Psoas muscle (tissue), 8 donors: ENCODE data around the gene LRP5. TPM values are rescaled to one million over a fixed set of nuclear protein-coding genes. Genes with fewer than 3 reads are reported as not detected.

Experiments
- ATAC-seq, 4 donors: fragments of 200-7000 bp; cut with Tn5 transposase; one replicate each; pipeline ENCODE4 v1.9.1; 2020; ENCODE audit warnings: moderate library complexity in 3 of 4, mild to moderate bottlenecking in 2 of 4
- DNase-seq, 2 donors: peaks; one replicate each; pipeline ENCODE4 v3.0.0-alpha.2; 2020
- H3K27ac ChIP-seq: fragments of 200-600 bp; one replicate; pipeline ENCODE4 v1.8.0; 2022
- H3K27me3 ChIP-seq, 3 donors: fragments of 200-600 bp in 1 of 3; one replicate each; pipeline versions ENCODE4 v1.6.1 to v1.8.0; 2013 to 2022; ENCODE audit warnings: low read length in 2 of 3, mild to moderate bottlenecking in 2 of 3, moderate library complexity in 1 of 3; ENCODE audit not compliant: insufficient read depth in 3 of 3
- H3K36me3 ChIP-seq, 2 donors: fragments of 200-600 bp in 1 of 2; one replicate each; pipeline versions ENCODE4 v1.6.1 to v1.8.0; 2013 to 2022; ENCODE audit warnings: low read depth in 1 of 2, mild to moderate bottlenecking in 1 of 2, moderate library complexity in 1 of 2; ENCODE audit not compliant: insufficient read depth in 1 of 2
- H3K4me1 ChIP-seq: fragments of 200-600 bp; one replicate; pipeline ENCODE4 v1.8.0; 2022
- H3K4me3 ChIP-seq: fragments of 200-600 bp; one replicate; pipeline ENCODE4 v1.8.0; 2022; ENCODE audit warnings: mild to moderate bottlenecking
- H3K9me3 ChIP-seq: fragments of 200-600 bp; one replicate; pipeline ENCODE4 v1.8.0; 2022
- CTCF ChIP-seq: fragments of 200-600 bp; IDR thresholded peaks from one replicate; pipeline ENCODE4 v1.8.0; 2022; ENCODE audit warnings: antibody characterized with exemption
- WGBS, 3 donors: extraction: QIAGEN DNeasy Blood & Tissue Kit; methylation state at CpG; one replicate each; pipeline versions ENCODE4 v1.1.6 to v1.1.7; 2013; 5-methylcytosine and 5-hydroxymethylcytosine counted together
- intact Hi-C, 2 donors: fragments of 100-400 bp; cut with DNase I; formaldehyde crosslinking; loops; one replicate each; pipeline versions ENCODE4 v1.11.0 to v1.14.2; 2022
- polyA plus RNA-seq, 3 donors: library from polyadenylated mRNA; stranded (reverse); fragments of 200-250 nt; gene quantifications; one replicate each; pipeline ENCODE4 v1.2.3, GENCODE V29; 2013
- total RNA-seq, 4 donors: library from RNA; stranded (reverse); fragmentation: NEBNext Ultra II Directional in 2 of 4; extraction: Animal tissue kit (Norgen Biotek cat#: 25700) in 2 of 4; gene quantifications; one replicate each; pipeline versions ENCODE4 v1.2.1 to v1.2.4, GENCODE V29; 2021 to 2023
- donor health status: healthy with polysubstance abuse.
- donor health status: DM: no; HTN: no; CAD: no; lungs with moderate emphysema.
- donor health status: Bipolar disorder and iron deficiency.
- donor health status: healthy.
- donor health status: DM: yes; HTN: yes; CAD: no.
- donor health status: DM: no; HTN: no; CAD: no.
- donor health status: DM: no; HTN: no; CAD: no.
- donor health status: DM: yes; HTN: yes; CAD: no.

The LRP5 gene
- total and polyA plus RNA-seq, 7 donors = 5.3 to 19.2 (median 16.7) TPM

GRCh38 chr11:68403831-68404230, 91.4 kb downstream of the LRP5 start:
- WGBS, 3 donors = 85 to 91% (median 85%) methylated on average over 12 of the region's 12 CpGs
- no peaks in the 10 kb centered on the region for H3K27me3 ChIP-seq
- H3K9me3 ChIP-seq = no peaks in the 10 kb centered on the region
- peaks cover 22% of the 10 kb centered on the region for H3K4me1 ChIP-seq
- TF ChIP-seq CTCF = no peak
- intact Hi-C loops = no loop called here
- H3K27ac ChIP-seq = no peak overlapping the region
- H3K36me3 ChIP-seq = peaks cover 0 to 37% of the 10 kb centered on the region in 2 donors
- ATAC-seq (no peak), DNase-seq (no peak)
- H3K4me3 ChIP-seq = no peak overlapping the region

GRCh38 chr11:68406324-68407313, 94.2 kb downstream of the LRP5 start:
- peaks cover 0 to 53% of the 10 kb centered on the region in 2 donors for H3K36me3 ChIP-seq
- no peak overlapping the region for H3K4me3 ChIP-seq
- H3K27me3 ChIP-seq = no peaks in the 10 kb centered on the region
- H3K9me3 ChIP-seq = no peaks in the 10 kb centered on the region
- intact Hi-C loops = no loop called here
- TF ChIP-seq CTCF = no peak
- ATAC-seq = no peak
- no peak overlapping the region for H3K27ac ChIP-seq
- 85 to 86% (median 86%) methylated on average over 34 of the region's 34 CpGs for WGBS, 3 donors
- no peak for DNase-seq
- H3K4me1 ChIP-seq = peaks cover 8% of the 10 kb centered on the region

- DNase-seq (no peak), ATAC-seq (no peak)
- peaks cover 22% of the 10 kb centered on the region for H3K4me1 ChIP-seq
- H3K4me3 ChIP-seq = no peak overlapping the region
- H3K9me3 ChIP-seq = no peaks in the 10 kb centered on the region
- WGBS, 3 donors = 87 to 95% (median 91%) methylated on average over 9 of the region's 9 CpGs
- peaks cover 0 to 59% of the 10 kb centered on the region in 2 donors for H3K36me3 ChIP-seq
- H3K27me3 ChIP-seq = no peaks in the 10 kb centered on the region
- intact Hi-C loops = no loop called here
- no peak overlapping the region for H3K27ac ChIP-seq
- no peak for TF ChIP-seq CTCF
Measured at GRCh38 chr11:68408512-68408911, 96.1 kb downstream of the LRP5 start.

DNA sequence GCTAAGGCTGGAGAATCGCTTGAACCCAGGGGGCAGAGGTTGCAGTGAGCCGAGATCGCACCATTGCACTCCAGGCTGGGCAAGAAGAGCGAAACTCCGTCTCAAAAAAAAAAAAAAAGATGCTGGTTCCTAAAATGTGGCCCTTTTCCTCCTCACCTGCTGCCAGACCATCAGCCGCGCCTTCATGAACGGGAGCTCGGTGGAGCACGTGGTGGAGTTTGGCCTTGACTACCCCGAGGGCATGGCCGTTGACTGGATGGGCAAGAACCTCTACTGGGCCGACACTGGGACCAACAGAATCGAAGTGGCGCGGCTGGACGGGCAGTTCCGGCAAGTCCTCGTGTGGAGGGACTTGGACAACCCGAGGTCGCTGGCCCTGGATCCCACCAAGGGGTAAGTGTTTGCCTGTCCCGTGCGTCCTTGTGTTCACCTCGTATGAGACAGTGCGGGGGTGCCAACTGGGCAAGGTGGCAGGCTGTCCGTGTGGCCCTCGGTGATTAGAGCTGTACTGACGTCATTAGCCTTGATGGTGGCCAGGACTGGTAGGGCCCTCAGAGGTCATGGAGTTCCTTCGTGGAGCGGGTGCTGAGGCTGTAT, 97.5 kb downstream of the LRP5 start:
- DNase-seq = no peak
- peaks cover 22% of the 10 kb centered on the region for H3K4me1 ChIP-seq
- peaks cover 0 to 55% of the 10 kb centered on the region in 2 donors for H3K36me3 ChIP-seq
- ATAC-seq = no peak
- intact Hi-C loops = no loop called here
- no peak overlapping the region for H3K27ac ChIP-seq
- WGBS, 3 donors = 90 to 92% (median 92%) methylated on average over 30 of the region's 30 CpGs
- H3K27me3 ChIP-seq = no peaks in the 10 kb centered on the region
- TF ChIP-seq CTCF = no peak
- H3K9me3 ChIP-seq = no peaks in the 10 kb centered on the region
- H3K4me3 ChIP-seq = no peak overlapping the region
